GM19455 (cell line): ENCODE measurements around the gene NECAB3.
A peak's percentile ranks its signal among the peaks of the same experiment; 100 is the strongest.
"Not testable (repeated sequence)": the region's sequence is repeated elsewhere in the genome, so short reads cannot be mapped to it uniquely, and the experiment has no call there.

Source experiments
- ATAC-seq: cut with Tn5 transposase; IDR thresholded peaks from one replicate; pipeline ENCODE4 v1.9.1; 2021; ENCODE audit not compliant: unreplicated experiment

NECAB3 gene

DNA sequence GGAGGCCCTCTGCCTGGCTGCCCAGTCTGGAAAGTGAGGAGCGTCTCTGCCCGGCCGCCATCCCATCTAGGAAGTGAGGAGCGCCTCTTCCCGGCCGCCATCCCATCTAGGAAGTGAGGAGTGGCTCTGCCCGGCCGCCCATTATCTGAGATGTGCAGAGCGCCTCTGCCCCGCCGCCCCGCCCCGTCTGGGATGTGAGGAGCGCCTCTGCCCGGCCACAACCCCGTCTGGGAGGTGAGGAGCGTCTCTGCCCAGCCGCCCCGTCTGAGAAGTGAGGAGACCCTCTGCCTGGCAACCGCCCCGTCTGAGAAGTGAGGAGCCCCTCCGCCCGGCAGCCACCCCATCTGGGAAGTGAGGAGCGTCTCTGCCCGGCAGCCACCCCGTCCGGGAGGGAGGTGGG lies 24.7 kb upstream of the NECAB3 start:
- ATAC-seq, result not testable (repeated sequence)

DNA sequence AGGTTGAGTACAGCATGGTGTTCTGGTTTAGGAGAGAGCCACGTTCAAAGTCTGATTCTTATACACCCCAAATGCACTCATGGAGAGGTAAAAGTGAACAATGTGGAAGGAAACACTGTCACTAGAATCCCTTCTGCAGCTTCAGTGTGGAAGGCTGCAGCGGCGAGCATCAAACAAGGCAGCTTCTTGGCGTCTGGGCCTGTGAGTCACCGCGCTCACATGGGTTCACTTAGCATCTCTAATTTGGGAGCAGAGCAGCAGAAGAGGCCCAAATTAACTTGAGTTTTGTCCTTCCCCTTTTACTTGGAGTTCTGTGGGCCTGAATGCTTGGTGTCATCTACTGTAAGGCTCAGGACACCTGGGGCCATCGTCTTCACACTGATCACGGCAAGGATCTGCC lies 22.9 kb upstream of the NECAB3 start:
- ATAC-seq, result no peak

DNA sequence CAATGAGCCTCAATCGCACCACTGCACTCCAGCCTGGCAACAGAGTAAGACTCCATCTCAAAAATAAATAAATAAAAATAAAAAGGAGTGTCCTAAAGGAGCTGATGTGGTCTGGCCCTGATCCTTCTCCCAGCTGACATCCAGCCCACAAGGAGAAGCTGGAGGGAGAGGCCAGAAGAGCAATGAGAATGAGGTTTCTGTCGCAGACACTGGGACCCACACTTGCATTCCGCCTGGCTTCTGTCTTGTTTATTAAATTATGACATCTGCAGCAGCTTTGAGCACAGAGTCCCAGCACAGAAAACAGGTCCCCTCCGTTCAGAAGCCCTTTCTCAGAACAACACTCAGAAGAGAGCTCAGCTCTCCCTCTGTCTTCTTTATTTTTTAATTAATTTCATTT lies 22.2 kb upstream of the NECAB3 start:
- no peak for ATAC-seq

DNA sequence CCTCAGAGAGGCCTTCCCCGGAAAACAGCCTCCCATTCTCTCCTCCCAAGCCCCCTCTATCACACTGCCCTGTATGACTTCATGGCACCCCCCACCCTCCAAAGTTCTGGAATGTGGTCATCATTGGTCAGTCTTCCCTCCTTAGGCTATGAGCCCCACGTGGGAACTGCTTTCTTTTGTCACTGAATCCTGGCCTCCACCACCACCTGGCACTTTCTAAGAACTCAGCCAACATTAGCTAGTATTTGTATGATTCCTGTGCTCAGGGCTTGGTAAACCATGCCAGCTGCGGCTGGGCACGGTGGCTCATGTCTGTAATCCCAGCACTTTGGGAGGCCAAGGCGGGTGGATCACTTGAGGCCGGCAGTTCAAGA lies 20.4 kb upstream of the NECAB3 start:
- no peak for ATAC-seq

DNA sequence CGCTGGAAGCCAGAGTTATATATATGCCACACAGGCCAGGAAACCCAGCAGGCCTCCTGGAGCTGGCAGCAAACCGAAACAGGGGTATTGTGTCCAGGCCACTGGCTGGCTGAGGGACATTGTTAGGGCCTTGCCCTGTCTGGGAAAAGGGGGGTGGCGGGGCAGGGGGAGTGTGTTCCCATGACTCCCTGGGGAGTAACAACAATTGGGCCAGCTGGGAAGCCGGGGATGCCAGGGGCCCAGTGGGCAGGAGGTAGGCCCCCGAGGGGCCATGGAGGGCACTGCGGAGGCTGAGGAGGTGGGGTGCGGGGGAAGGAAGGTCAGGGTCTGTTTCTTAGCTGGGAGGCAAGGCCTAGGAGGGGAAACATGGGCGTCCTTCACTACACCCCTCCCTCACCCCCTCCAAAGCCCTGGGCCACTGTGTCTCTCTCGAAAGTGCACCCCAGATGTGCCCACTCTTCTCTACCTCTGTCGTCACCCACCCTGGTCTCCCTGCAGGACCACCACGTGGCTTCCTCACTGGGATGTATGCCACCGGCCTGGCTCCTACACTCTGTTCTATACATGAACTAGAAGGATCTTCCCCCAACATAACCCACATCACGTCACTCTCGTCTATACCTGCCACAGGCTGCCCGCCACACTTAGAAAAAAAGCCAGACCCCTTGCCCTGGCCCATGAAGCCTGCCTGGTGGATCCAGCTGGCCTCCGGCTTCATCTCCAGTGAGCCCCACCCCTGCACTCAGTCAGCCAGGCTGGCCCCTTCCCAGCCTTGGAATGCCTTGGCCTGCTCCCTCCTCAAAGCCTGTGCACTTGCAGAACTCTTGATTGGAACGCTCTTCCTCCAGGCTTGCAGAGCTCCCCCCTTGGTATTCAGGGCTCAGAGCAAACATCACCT lies 19.8 kb upstream of the NECAB3 start:
- no peak for ATAC-seq

DNA sequence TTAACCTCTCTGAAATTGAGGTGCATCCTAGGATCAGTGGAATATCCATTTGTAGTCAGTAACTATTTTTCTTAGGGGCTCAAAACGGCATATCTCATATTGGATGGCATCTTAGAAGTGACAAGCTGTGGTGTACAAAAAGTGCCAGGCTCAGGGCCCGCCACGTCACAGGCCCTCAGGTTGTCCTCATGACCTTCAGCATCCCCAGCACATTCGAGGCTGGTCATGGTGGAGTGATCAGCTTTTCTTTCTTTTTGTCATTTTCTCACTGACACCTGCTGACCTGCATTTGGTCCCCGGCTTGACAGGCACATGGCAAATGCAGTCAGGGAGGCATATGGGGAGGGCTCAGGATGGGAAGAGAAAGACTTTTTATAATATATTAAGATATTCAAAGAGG lies 19.1 kb upstream of the NECAB3 start:
- no peak for ATAC-seq

DNA sequence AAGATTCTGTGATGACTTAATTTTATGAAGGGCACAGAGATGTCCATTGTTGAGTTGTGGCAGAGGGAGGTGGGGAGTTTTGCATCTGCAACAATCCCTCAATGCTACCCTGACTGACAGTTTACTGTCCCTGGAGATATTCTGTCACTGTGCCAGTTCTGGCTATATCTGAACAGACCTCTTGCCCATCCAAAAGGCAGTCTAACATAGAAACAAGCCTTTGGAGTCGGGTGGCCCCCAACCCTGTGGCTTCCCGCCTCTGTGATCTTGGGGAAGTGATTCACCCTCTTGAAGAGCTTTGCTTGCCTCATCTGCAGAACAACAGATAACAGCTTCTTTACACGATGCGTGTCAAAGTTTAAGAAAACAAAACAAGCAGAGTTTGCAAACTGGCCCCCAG lies 15.7 kb upstream of the NECAB3 start:
- no peak for ATAC-seq

DNA sequence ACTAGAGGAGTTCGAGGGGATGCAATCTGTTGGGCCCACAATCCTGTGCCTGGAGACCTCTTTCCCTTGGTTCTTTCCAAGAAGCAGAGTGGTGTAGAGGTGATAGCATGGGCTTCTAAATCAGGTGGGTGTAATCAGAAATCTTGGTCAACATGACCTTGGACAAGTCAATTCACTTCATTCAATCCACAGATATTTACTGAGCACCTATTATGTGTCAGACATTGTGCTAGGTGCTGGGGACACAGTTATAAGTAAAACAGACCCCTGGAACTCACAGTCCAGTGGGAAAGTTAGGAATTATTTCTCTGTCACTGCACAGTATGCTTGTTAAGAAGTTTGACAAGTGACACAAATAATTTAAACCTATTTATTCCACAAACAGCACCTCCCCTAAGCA lies 15.3 kb upstream of the NECAB3 start:
- ATAC-seq, result no peak

DNA sequence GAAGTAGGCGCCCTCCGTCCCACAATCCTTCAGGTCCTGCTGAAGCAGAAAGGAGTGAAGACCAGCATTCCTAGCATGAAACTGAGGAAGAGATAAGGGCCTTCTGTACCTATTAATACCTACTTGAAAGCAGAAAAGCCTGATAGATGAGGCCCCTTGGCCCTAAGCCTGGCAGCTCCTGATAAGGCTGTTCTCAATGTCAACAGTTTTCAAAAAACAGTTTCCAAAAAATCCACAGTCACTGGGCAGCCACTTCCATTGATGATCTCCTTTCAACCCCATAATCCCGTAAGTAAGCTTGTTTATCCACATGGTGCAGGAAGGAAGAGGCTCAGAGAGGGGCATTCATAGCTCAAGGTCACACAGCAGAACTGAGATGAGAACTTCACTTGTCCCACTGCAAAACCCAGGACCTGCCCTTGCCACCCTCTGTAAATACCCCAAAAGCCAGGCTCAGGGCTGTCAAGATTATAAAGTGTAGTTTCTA lies 14.8 kb upstream of the NECAB3 start:
- no peak for ATAC-seq

DNA sequence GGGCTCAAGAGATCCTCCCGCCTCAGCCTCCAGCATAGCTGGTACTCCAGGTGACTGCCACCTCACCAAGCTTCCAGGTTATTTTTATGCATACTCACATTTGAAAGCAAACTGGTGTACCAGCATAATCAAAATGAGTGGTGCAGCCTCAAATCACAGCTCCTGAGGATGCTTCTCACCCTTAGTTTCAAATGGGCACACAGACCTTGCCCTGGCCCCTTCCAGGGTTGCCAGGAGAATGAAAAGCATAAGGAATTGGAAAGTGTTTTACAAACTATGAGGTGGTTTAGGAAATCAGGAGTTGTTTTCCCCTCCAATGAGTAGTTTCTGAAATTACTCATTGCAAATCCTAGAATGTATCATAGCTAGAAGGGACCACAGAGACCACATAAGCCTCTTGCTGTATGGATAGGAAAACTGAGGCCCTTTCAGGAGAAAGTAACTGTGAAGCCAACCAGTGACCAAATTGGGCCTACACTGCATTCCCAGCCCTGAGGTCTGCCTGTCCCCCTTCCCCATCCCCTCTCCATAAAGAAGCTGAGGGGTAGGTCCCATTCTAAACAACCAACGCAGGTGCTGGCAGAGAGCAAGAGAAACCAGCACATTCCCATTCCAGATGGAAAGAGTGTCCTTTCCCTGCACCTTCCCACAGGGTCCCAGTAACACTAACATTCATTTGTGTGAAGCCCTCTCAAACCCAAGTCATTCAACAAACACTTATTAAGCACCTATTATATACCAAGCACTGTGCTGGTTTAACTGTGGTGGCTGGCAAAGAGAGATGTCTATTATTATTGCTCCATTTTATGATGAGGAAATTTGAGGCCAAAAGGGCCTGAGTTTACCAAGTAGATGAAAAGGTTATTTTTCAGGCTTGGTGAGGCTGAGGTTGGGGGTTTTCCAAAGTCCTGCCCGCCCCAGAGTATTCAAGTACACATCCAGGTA lies 14.0 kb upstream of the NECAB3 start:
- ATAC-seq, result no peak

DNA sequence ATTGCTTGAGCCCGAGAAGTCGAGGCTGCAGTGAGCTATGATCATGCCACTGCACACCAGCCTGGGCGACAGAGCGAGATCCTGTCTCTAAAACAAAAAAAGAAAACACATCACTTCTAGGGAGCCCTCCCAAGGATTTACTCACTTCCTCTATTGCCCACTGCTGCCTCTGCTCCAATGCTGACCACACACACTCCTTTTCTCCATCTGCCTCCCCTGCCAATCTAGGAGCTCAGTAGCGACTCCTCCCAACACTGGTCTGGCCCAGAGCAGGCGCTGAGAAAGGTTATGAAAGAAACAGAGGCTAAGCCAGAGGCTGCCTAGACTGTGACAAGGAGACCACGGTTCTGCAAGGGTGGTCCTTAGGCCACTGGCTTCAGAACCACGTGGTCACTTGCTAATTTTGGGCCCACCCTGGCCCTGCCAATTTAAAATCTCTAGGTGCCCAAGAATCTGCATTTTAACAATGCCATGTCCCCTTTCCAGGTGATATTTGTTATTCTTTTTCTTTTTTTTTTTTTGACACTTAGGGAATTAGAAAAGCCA lies 13.2 kb upstream of the NECAB3 start:
- ATAC-seq, result no peak

DNA sequence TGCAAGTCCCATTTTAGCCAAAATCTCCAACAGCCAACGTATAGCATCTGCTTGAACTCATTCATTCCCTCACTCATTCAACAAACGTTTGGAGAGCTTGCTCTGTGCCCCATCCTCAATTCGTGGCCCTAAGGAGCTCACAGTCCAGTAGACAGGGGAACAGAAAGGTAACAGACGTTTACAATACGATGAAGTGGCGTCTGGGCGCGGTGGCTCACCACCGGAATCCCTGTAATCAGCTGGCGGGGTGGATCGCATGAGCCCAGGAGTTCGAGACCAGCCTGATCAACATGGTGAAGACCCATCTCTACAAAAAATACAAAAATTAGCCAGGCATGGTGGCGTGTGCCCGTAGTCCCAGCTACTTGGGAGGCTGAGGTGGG lies 12.7 kb upstream of the NECAB3 start:
- ATAC-seq, result no peak

DNA sequence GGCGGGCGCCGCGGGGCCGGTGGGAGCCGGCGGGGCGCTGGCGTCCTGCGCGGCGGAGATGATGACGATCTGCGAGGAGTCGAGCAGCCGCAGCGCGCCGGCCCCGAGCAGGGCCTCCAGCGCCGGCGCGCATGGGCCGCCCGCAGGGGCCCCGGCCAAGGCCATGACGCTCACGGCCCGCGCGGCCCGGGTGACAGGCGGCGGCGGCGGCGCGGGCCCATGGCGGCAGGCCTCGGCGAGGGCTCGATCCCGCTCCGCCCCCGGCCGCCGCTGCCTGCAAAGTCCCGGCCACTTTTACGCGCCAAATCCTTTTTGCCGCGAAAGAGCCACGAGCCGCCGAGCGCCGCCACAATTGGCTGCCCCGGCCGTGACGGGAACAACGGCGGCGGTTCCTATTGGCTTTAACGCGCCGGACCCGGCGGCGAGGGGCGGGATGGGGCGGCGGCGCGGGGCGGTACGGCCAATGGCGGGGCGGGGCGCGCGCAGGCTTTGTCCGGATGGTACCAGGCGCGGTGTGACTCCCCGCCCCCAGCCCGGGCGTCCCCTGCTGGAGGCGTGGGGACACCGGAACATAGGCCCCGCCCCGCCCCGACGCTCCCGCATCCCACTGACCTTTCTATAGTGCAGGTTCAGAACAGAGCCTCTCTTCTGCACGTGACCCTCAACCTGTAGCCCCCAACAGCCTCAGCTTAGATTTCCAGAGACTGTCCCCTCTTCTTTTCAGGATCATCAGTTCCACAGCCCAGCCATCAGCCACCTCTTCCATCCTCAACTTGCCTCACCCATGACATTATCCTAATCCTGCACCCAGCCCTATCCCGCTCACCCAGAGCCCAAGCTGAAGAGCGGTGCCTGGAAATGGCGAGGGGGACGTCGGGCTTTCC lies 12.1 kb upstream of the NECAB3 start, which contains the start of gene E2F1:
E2F1 (minus strand) TSS at position 286 of the 884 bp plus-strand sequence; CDS start at position 165, 121 bp downstream.
- ATAC-seq, result peak; percentile 90

DNA sequence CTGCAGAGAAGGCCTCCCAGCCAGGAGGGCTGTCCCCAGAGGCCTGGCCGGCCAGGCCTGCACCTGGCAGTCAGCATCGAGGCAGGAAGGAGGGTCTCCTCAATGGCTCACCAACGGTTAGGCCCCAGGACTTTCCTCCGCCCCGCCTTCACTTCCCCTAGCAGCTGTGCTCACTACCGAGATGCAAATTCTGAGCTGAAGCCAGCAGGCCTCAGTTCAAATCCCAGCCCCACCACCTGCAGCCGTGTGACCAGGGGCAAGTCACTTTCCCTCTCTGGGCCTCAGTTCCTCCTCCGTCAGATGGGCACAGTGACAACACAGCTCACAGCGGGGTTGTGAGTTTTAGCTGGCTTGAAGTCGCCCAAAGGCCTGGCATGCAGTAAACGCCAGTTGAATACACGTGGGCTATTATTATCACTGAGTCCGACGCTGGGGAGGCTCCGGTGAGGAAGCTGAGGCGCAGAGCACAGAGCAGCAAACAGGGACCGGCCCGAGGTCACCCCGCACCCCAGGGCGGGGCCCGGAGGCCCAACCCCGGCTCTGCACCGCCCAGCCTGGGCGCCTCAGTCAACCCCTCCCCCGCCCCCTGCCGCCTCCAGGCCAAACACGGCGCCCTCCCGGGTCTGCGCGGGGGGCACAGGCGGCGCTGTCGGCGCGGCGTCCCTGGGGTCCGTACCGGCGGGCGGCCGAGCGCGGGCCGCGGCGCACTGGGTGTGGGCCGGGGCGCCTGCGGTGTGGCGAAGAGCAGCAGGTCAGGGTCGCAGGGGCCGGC lies 11.3 kb upstream of the NECAB3 start:
- peak; percentile 49 for ATAC-seq

DNA sequence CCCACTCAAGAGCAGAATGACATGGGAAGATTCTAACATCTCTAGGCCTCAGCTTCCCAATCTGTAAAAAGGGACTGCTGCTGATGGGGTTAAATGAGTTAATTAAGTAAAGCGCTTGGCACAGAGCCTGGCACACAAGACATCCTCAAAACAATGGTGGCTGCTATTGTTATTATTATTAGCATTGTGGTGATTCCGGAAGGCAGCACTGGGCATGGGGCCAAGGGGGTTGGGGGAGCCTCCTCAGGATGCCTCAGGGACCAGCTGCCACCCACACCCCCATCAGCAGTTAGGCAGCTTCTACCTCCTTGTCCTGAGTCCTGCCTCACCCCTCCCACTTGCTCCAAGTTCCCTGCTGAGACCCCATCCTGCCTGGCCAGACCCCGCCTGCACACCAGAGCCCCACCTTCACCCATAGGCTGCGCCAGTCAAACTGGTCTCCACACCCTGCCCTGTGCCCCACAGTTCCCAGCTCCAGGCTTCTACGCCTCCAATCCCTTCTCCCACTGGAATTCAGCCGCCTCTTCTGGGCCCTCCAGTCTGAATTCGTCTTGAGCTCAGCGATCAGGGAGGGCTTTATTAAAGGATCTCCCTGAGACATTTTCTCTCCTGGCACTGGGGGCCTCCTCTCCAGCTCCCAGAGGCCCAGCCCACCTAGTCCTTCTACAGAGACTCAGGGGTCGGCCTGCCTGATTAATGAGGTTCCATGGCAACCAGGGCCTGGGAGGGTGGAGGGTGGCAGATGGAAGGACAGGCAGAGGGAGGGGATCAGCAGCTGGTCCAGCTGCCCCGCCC lies 10.5 kb upstream of the NECAB3 start:
- ATAC-seq, result no peak

DNA sequence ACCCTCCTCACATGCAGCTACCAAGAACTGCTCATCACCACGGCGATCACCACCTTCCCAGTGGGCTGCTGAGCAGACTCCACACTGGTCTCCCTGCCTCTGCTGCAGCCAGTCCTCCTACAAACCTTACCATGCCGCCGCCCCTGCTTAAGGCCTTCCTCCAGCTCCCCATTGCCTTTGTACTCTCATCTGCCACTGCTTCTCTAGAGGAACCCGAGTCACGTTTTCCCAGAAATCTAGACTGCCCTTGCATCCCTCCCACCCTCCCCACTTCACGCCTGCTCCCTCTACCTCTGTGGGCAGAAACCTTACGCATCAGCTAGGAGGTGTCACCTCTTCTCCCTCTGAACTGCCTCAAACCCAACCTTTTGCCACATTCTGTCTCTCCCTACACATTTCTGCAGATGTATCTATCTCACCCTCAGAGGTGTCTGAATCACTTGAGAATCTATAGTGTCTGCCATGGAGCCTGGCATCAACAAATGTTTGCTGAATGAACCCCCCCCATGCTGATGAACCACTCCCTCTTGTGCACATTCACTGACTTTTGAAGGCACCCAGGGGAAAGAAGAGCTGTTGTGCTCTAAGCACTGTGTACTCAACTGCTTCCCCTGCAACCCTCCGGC lies 7.6 kb upstream of the NECAB3 start:
- no peak for ATAC-seq

DNA sequence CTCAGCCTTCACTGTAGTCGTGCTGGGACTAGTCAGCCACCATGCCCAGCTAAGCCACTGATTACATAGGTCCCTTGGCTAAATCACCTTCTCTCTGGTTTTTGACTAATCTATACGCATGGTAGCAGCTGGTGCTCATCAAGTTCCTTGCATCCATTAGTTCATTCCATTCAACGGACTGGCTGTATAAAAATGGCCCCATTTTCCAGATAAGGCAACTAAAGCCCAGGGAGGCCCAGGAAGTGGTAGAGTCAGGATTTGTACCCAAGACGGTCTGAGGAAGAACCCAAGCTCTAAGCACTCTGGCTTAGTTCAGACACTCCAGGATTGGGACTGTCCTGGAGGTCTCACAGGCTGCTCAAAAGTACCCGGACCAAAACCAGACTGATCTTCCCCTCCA lies 7.1 kb upstream of the NECAB3 start:
- no peak for ATAC-seq

DNA sequence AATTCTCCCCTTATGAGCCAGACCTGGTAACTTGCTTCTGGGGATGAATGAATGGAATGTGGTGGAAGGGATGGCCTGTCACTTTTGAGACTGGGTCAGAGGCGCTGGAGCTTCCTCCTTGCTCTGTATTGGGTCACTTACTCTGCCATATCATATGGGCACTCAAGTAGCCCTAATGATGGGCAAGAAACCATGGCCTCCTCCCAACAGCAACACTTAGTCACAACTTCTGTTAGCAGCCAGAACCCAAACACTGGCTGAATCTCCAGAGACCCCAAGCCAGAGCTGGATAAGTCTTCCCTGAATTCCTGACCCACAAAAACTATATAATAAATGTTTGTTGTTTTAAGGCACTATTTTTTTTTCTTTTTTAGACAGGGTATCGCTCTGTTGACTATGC lies 6.5 kb upstream of the NECAB3 start:
- ATAC-seq, result no peak
